Neural progenitor cell (in vitro differentiated cells): Measurements from ENCODE around the gene JAG2. TPM values are rescaled to one million over a fixed set of nuclear protein-coding genes. Genes with fewer than 3 reads are reported as not detected.

Experiments
- DNase-seq: peaks from one replicate; pipeline ENCODE4 v3.0.0-alpha.2; 2016; ENCODE audit warnings: low spot score
- H2AFZ ChIP-seq: fragments of 200-600 bp; sonication (generic); replicated peaks from 2 replicates; pipeline ENCODE4 v1.6.1; 2016; ENCODE audit warnings: antibody characterized with exemption
- H3F3A ChIP-seq: fragments of 200-600 bp; sonication (generic); 2 replicates; pipeline ENCODE4 v1.6.1; 2016; ENCODE audit warnings: antibody characterized with exemption, low read depth
- H3K27ac ChIP-seq: fragments of 200-600 bp; sonication (generic); 2 replicates; pipeline ENCODE4 v1.5.1; 2016; ENCODE audit warnings: mild to moderate bottlenecking
- H3K27me3 ChIP-seq: fragments of 200-600 bp; sonication (generic); 2 replicates; pipeline ENCODE4 v1.6.1; 2016; ENCODE audit warnings: mild to moderate bottlenecking, moderate library complexity
- H3K36me3 ChIP-seq: fragments of 200-600 bp; sonication (generic); 2 replicates; pipeline ENCODE4 v1.5.1; 2016
- H3K4me1 ChIP-seq: fragments of 200-600 bp; sonication (generic); 2 replicates; pipeline ENCODE4 v1.6.1; 2016; ENCODE audit warnings: mixed run types
- H3K4me2 ChIP-seq: fragments of 200-600 bp; sonication (generic); 2 replicates; pipeline ENCODE4 v1.6.1; 2016
- H3K4me3 ChIP-seq: fragments of 200-600 bp; sonication (generic); 2 replicates; pipeline ENCODE4 v1.5.1; 2016
- H3K79me2 ChIP-seq: fragments of 200-600 bp; sonication (generic); 2 replicates; pipeline ENCODE4 v1.6.1; 2016; ENCODE audit warnings: low read depth
- H3K9ac ChIP-seq: fragments of 200-600 bp; sonication (generic); 2 replicates; pipeline ENCODE4 v1.6.1; 2016
- H3K9me3 ChIP-seq: fragments of 200-600 bp; sonication (generic); 2 replicates; pipeline ENCODE4 v1.5.1; 2016; ENCODE audit warnings: low read depth
- H4K20me1 ChIP-seq: fragments of 200-600 bp; sonication (generic); 2 replicates; pipeline ENCODE4 v1.6.1; 2016; ENCODE audit warnings: low read depth
- H3K27ac Mint-ChIP-seq: 3 replicates; pipeline ENCODE4 v1.8.0; 2021; ENCODE audit warnings: mixed read lengths
- H3K27me3 Mint-ChIP-seq: 2 replicates; pipeline ENCODE4 v1.8.0; 2022; ENCODE audit warnings: low read depth, mild to moderate bottlenecking, inconsistent platforms, moderate library complexity, mixed read lengths; ENCODE audit not compliant: insufficient read depth
- H3K36me3 Mint-ChIP-seq: 3 replicates; pipeline ENCODE4 v1.8.0; 2021; ENCODE audit warnings: mixed read lengths
- H3K4me1 Mint-ChIP-seq: 3 replicates; pipeline ENCODE4 v1.8.0; 2021; ENCODE audit warnings: mixed read lengths
- H3K4me3 Mint-ChIP-seq: 3 replicates; pipeline ENCODE4 v1.8.0; 2021; ENCODE audit warnings: mild to moderate bottlenecking, moderate library complexity, mixed read lengths
- H3K9me3 Mint-ChIP-seq: 3 replicates; pipeline ENCODE4 v1.8.0; 2020; ENCODE audit warnings: mixed read lengths
- CTCF ChIP-seq: fragments of 200-600 bp; sonication (generic); IDR thresholded peaks from 2 replicates; pipeline ENCODE4 v1.5.1; 2017; ENCODE audit warnings: antibody characterized with exemption, mild to moderate bottlenecking
- EZH2 ChIP-seq: fragments of 200-600 bp; sonication (generic); IDR thresholded peaks from 2 replicates; pipeline ENCODE4 v1.6.1; 2017; ENCODE audit warnings: antibody characterized with exemption, mild to moderate bottlenecking, moderate library complexity
- EZH2phosphoT487 ChIP-seq: fragments of 200-600 bp; sonication (generic); IDR thresholded peaks from 2 replicates; pipeline ENCODE4 v1.6.1; 2017; ENCODE audit warnings: antibody characterized with exemption
- total RNA-seq: library from RNA; depleted of rRNA; stranded (reverse); fragments of >200 nt; gene quantifications from 2 replicates; pipeline ENCODE4 v1.2.3, GENCODE V29; 2015; ENCODE audit warnings: low replicate concordance

The JAG2 gene
- total RNA-seq, 1 donor from 2014 or later, result 2.1 TPM

GRCh38 chr14:105137481-105138020 lies 31.0 kb downstream of the JAG2 start:
- Histone ChIP-seq H3K27me3 (no peaks in the 10 kb centered on the region), H3K4me2 (no peak overlapping the region), H3K9ac (no peak overlapping the region), H3K9me3 (peaks cover 4% of the 10 kb centered on the region), H3F3A (no peaks in the 10 kb centered on the region), H3K79me2 (no peaks in the 10 kb centered on the region), H2AFZ (no peak overlapping the region), H3K4me3 (no peak overlapping the region), H3K27ac (no peak overlapping the region), H3K36me3 (no peaks in the 10 kb centered on the region), H3K4me1 (no peaks in the 10 kb centered on the region), H4K20me1 (no peaks in the 10 kb centered on the region)
- H3K36me3 Mint-ChIP-seq, result peaks cover 5% of the 10 kb centered on the region
- H3K4me1 Mint-ChIP-seq, result no peaks in the 10 kb centered on the region
- DNase-seq, result no peak
- no peak for TF ChIP-seq EZH2
- H3K27ac Mint-ChIP-seq, result no peak overlapping the region
- peaks cover 27% of the 10 kb centered on the region for H3K9me3 Mint-ChIP-seq
- H3K4me3 Mint-ChIP-seq, result no peak overlapping the region
- H3K27me3 Mint-ChIP-seq, result peaks cover 2% of the 10 kb centered on the region

GRCh38 chr14:105136401-105137322 lies 31.9 kb downstream of the JAG2 start:
- H3K4me3 ChIP-seq, result no peak overlapping the region
- H3K27ac Mint-ChIP-seq, result no peak overlapping the region
- no peaks in the 10 kb centered on the region for H3K4me1 Mint-ChIP-seq
- no peaks in the 10 kb centered on the region for H3K36me3 ChIP-seq
- TF ChIP-seq EZH2 (no peak), EZH2phosphoT487 (no peak), CTCF (no peak)
- H3F3A ChIP-seq, result no peaks in the 10 kb centered on the region
- H3K27me3 Mint-ChIP-seq, result peaks cover 2% of the 10 kb centered on the region
- no peak overlapping the region for H3K27ac ChIP-seq
- H3K9me3 ChIP-seq, result peaks cover 4% of the 10 kb centered on the region
- H3K79me2 ChIP-seq, result no peaks in the 10 kb centered on the region
- H3K4me1 ChIP-seq, result no peaks in the 10 kb centered on the region
- H2AFZ ChIP-seq, result no peak overlapping the region
- no peak overlapping the region for H3K4me3 Mint-ChIP-seq
- H3K36me3 Mint-ChIP-seq, result peaks cover 4% of the 10 kb centered on the region
- H3K27me3 ChIP-seq, result no peaks in the 10 kb centered on the region
- H3K9ac ChIP-seq, result no peak overlapping the region
- H3K9me3 Mint-ChIP-seq, result peaks cover 23% of the 10 kb centered on the region
- no peaks in the 10 kb centered on the region for H4K20me1 ChIP-seq
- no peak overlapping the region for H3K4me2 ChIP-seq
- no peak for DNase-seq

GRCh38 chr14:105135700-105136395 lies 32.7 kb downstream of the JAG2 start:
- Mint-ChIP-seq H3K9me3 (peaks cover 21% of the 10 kb centered on the region), H3K27ac (no peak overlapping the region), H3K4me1 (no peaks in the 10 kb centered on the region), H3K36me3 (peaks cover 2% of the 10 kb centered on the region), H3K27me3 (no peaks in the 10 kb centered on the region), H3K4me3 (no peak overlapping the region)
- no peak overlapping the region for H2AFZ ChIP-seq
- no peaks in the 10 kb centered on the region for H3K79me2 ChIP-seq
- no peaks in the 10 kb centered on the region for H3K4me1 ChIP-seq
- TF ChIP-seq EZH2phosphoT487, result no peak
- TF ChIP-seq EZH2, result no peak
- TF ChIP-seq CTCF, result no peak
- no peak overlapping the region for H3K27ac ChIP-seq
- no peak overlapping the region for H3K9ac ChIP-seq
- H3K27me3 ChIP-seq, result no peaks in the 10 kb centered on the region
- no peaks in the 10 kb centered on the region for H3F3A ChIP-seq
- no peak for DNase-seq
- H3K36me3 ChIP-seq, result no peaks in the 10 kb centered on the region
- H4K20me1 ChIP-seq, result no peaks in the 10 kb centered on the region
- H3K4me2 ChIP-seq, result no peak overlapping the region
- H3K9me3 ChIP-seq, result peaks cover 4% of the 10 kb centered on the region
- no peak overlapping the region for H3K4me3 ChIP-seq
